HG03066 (cell line): ENCODE data around the gene ARHGAP22.

Experiments
- ATAC-seq: cut with Tn5 transposase; IDR thresholded peaks from one replicate; pipeline ENCODE4 v1.9.1; 2021; ENCODE audit warnings: low read depth; ENCODE audit not compliant: unreplicated experiment

ARHGAP22 gene

GRCh38 chr10:48490571-48490940 is 114.3 kb downstream of the ARHGAP22 start:
- no peak for ATAC-seq

DNA sequence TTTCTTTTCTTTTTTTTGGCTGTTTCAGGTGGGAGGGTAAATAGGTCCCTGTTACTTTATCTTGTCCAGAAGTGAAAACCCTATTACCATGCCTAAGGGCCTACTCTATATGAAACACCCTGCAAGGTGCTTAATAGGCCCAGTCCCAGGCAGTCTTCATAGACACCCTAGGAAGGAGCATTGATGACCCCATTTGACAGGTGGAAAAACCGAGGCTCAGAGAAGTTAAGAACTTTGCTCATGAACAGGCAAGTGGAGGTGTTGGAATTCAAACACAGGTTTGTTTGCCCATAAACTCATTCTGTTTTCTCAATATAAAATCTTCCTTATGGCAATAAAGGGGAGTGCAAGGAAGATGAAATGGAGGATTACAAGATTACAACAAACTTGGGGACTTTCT is 115.8 kb downstream of the ARHGAP22 start:
- ATAC-seq = no peak

GRCh38 chr10:48487244-48487643 is 117.6 kb downstream of the ARHGAP22 start:
- ATAC-seq = no peak

DNA sequence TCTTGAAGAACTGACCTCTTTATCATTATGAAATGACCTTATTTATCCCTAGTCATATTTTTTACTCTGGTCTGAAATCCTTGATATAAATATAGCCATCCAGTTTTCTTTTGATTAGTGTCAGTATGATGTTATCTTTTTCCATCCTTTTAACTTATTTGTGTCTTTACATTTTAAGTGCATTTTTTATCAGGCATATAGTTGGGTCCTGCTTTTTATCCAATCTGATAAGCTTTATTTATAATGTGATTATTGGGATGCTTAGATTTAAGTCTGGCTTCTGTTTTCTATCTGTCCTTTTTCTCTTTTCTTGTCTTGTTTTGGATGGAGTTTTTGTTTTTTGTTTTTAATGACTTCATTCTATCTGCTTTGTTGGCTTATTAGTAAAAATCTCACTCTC is 119.2 kb downstream of the ARHGAP22 start:
- no peak for ATAC-seq

DNA sequence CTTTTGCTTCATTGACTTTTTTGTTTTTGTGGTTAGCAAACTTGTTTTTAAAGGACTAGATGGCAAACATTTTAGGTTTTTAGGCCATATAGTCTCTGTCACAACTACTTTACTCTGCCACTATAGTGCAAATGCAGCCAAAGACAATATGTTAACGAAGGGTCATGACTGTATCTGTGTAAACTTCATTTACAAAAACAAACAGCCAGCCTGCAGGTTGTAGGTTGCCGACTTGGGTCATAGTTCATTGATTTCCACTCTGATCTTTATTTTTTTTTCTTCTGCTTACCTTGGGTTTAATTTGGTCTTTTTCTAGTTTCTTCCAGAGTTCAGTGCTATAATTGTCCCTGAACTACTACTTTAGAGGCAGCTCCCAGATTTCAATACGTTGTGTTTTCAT is 120.0 kb downstream of the ARHGAP22 start:
- ATAC-seq = no peak

DNA sequence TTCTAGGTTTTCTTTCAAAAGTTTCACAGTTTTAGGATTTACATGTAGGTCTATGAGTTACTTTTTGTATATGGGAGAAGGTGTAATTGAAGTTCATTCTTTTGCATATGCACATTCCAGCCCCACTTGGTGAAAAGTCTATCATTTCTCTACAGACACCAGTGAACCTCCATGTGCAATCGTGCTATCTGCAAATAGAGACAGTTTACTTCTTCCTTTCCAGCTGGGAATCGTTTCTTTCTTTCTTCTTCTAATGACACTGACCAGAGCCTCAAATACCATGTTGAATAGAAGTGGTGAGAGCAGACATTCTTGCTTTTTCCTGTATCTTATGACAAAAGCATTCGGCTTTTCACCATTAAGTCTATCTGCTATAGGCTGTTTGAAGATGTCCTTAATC is 122.7 kb downstream of the ARHGAP22 start:
- ATAC-seq = no peak

DNA sequence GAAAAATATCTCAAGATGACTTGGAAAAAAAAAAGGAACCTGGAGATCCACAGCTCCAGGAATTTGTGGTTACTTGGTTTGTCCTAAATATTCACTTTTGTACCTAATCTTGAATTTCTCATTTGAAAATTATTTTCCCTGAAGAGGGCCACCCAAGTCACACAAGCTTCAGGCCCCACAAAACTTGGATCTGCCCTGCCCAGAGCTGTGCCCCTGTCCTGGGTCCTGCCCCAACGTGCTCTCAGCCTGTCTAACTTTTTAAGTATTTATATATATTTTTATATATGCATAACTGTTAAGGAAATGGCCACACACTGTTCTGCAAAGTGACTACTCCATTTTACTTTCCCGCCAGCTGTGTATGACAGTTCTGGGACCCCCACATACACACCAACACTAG is 123.5 kb downstream of the ARHGAP22 start:
- no peak for ATAC-seq

DNA sequence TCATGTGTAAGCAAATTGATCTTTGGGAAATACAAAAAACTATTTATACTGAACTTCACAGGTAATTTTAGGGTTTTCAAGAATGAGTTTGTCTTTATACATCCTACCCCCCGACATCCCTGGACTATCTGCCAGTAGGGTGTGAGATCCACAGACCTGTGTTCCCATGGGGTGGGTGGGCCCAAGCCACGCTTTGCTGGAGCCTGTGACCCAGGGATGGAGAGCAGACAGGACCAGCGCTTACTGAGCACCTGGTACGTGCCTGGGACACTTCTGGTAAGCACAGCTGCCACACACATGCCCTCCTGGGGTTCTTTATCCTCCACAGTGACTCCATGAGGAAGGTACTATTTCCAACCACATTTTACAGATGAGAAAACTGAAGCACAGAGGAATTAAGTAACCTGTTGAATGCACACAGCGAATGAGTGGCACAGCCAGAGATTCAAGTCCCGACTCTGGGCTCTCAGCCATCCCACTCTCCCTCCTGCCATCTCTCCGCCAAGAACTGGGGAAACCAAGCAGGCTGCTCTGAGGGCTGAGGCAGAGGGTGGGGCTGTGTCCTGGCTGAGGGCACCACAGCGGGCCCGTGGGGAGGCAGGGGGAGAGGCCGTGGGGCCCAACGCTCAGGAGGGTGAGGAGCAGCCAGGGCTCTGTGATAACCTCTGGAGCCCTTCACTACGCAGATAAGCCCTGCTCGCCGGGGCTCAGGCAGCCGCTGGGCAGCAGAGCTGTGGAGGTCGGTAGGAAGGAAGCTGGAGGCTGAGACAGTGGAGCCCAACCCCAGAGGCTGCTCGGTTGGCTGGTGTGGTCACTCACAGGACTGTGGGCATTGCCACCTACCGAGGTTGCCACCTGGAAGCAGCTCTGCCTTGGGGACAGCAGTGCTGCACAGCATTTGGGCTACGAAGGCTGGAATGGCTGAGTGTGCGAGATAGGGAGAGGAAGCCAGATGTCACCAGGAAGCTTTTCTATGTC is 124.2 kb downstream of the ARHGAP22 start:
- ATAC-seq = no peak

DNA sequence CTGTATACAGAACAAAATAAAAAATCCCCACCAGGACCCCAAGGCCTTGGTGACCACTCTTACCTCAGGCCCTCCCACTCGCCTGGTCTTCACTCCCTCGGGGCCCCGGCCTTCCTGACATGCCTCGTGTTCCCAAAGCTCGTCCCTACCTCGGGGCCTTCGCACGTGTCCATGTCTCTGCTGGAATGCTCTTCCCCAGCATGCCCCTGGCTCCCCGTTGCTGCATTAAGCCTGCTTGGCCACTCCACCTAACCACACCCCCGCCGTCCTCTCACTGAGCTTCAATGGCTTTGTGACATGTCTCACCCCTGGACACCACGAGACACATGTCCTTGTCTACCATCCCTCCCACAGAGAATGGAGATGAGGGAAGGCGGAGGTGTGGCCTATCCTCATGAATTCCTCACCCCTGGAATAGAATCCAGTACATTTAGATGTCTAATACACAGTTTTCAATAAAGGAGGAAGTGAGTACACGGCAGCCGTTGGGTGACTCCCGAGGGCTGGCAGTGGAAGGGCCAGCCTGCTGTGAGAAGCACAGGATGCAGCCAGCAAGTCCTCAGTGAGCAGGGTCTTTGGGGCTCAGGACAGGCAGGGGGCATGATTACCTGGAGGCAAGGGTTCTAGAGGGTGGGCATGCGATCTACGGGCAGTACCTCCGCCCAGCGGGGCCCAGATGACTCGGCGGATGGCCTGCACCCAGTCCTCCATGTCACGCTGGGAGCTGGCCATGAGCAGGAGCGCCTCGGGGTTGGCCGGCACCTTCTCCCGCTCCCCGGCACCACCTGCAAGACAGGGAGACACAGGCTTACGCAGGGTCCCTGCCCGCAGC is 125.7 kb downstream of the ARHGAP22 start:
- ATAC-seq = no peak

GRCh38 chr10:48478469-48478868 is 126.4 kb downstream of the ARHGAP22 start:
- ATAC-seq = no peak

DNA sequence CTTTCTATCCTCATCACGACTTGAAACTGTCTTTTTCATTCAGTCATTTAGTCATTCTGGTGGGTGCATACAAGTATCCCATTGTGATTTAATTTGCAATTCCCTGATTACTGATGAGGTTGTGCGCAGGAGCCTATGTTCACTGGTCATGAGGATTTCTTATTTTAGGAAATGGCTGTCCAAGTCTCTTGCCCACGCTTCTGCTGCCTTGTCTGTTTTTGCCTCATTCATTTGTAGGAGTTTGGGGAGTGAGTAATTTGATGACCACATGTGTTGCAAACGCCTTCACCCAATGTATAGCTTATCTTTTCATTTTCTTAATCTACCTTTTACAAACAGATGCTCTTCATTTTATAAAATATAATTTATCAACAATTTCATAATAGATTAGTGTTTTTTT is 127.3 kb downstream of the ARHGAP22 start:
- ATAC-seq = no peak

DNA sequence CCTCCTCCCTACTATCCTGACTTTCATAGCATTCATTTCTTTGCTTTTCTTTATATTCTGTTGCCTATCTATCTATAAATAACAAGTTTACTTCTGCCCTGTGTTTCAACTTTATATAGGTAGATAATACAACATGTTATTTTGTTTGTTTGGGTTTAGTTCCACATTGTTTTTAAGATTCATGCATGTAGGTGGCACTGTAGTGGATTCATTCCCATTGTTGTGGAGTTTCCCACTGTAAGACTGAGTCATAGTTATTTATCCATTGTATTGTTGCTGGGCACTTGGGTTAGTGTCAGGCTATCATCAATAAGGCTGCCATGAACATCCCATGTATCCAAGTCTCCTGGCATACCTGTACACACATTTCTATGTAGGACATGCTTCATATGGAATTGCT is 127.7 kb downstream of the ARHGAP22 start:
- ATAC-seq = no peak

DNA sequence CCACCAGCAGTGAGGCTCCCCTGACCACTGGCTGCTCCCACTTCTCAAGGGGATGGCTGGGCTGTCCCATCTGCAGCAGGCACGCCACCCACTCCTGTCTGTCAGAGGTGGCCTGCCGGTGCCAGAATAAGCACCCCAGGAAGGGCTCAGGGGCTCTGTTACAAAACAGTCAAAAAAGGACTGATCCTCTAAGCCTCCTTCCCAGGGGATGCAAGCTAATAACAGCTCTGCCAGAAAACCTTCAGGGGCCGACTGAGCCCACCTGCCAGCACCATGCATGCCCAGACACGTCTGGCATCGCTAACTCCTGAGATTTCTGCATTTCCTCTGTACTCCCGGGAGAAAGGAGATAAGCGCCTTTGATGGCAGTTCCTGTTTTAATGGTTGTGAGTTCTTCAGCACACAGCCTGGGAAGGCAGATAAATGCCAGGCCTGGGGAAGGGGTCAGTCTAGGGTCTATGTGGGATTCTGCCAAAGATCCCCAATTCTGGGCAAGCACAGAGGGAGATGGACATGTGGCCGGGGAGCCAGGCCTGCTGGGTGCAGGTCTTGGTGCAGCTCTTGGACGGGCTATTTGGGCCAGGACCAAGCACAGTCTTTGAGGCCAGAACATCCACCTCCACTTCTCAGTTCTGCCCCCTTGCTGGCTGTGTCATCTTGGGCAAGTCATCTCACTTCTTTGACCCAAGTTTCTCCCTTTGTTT is 128.4 kb downstream of the ARHGAP22 start:
- no peak for ATAC-seq

DNA sequence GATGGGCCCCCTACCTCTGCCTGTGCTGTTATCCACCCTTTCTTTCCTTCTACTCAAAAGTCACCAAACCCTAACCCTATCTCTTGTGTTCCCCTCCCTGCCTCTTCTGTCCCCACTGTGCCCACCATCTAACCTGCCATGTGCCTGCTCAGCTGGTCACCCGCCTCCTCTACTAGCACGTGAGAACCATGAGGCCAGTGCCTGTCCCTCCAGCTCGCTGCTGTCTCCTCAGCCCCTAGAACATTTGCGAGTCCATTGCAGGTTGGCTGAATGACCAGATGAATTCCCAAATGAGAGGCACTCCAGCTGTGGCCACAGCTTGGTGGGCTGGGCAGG is 129.0 kb downstream of the ARHGAP22 start:
- ATAC-seq = no peak

DNA sequence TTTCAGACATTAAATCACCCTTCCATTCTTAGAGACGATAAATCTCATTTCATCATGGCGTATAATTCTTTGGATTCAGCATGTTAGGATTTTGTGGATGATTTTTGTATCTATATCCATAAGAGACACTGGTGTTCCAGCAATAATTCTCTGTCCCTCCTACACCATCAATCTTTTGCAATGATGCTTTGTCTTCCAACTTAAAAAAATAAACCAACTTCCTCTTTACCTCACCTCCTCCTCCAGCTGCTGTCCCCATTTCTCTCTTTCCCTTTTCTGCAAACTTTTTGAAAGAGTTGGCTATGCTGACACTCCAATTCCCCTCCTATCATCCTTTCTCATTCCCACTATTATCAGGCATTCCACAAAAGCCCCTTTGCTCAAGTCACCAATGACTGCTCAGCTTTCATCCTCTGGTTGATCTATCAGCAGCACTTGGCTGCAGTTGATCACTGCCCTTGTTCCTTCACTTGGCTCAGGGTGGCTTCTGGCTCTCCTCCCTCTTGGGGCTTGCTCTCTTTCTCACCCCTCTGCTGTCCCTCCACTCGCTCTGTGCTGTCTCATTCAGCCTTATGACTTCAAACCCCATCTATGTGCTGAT is 130.0 kb downstream of the ARHGAP22 start:
- ATAC-seq = no peak

- no peak for ATAC-seq
These were observed 131.2 kb downstream of the ARHGAP22 start for GRCh38 chr10:48473704-48474103.

GRCh38 chr10:48472501-48473069 is 132.3 kb downstream of the ARHGAP22 start:
- ATAC-seq = no peak

DNA sequence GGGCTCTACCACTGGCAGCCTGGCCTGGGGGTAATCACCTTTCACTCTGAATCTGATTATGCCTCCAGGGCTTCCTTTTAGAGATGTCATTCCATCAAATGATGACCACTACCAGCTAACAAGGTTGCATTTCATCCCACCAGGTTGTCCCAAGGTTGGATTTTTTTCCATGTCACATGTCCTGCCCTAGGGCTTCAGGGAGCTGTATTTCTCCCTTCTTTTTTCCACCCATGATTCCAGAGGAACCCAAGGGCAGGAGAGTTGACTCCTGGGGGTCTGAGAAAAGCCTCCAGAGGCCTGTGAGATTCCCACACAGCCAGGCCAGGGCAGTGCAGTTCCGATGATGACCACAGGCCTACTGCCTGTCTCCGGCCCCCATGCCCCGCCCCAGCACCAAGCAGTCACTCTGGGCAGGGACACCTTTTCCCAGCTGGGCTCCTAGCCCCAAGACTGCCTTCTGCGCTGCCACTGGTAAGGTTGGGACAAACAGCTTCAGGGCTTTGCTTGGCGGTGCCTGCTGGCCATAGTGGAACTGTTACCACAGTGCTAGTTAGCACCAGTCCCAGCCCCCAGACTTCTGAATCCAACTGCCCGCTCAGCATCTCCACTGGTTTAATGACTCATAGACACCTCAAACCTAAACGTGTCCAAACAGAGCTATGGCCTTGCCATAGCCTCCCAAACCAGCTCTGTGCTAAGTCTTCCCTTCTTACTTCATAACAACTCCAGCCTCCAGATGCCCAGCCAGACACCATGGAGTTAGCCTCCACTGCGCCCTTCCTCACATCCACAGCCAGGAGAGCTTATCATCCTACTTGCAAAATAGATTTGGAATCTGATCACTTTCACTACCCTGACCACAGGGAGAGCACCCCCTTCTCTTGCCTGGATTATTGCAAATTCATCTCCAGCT is 133.7 kb downstream of the ARHGAP22 start:
- ATAC-seq = no peak

- ATAC-seq = no peak
These were observed 134.6 kb downstream of the ARHGAP22 start for GRCh38 chr10:48470115-48470892.
